NT2/D1 (cell line): ENCODE results near the gene SLC38A7.
"Not testable (repeated sequence)": the region's sequence is repeated elsewhere in the genome, so short reads cannot be mapped to it uniquely, and the experiment has no call there.

Experiments
- DNase-seq: peaks from one replicate; pipeline ENCODE4 v3.0.0-alpha.2; 2011; ENCODE audit warnings: low read depth, low spot score
- H3K27me3 ChIP-seq: 2 replicates; pipeline ENCODE4 v1.6.0; 2011; ENCODE audit warnings: mild to moderate bottlenecking; ENCODE audit not compliant: insufficient read length, insufficient read depth
- H3K36me3 ChIP-seq: 2 replicates; pipeline ENCODE4 v1.6.1; 2011; ENCODE audit warnings: mild to moderate bottlenecking, low read length, mixed read lengths; ENCODE audit not compliant: insufficient read depth, insufficient read length
- H3K4me1 ChIP-seq: 2 replicates; pipeline ENCODE4 v1.5.1; 2011; ENCODE audit not compliant: insufficient read depth, insufficient read length
- H3K4me3 ChIP-seq: 2 replicates; pipeline ENCODE4 v1.5.1; 2011; ENCODE audit warnings: low read depth; ENCODE audit not compliant: insufficient read length
- H3K9ac ChIP-seq: 2 replicates; pipeline ENCODE4 v1.6.0; 2011; ENCODE audit warnings: low read depth; ENCODE audit not compliant: insufficient read length
- H3K9me3 ChIP-seq: 2 replicates; pipeline ENCODE4 v1.5.1; 2011; ENCODE audit warnings: mild to moderate bottlenecking, low read length; ENCODE audit not compliant: insufficient read depth
- SUZ12 ChIP-seq: IDR thresholded peaks from 2 replicates; pipeline ENCODE4 v1.6.1; 2011; ENCODE audit not compliant: insufficient read length, insufficient read depth; ENCODE audit errors: extremely low read depth
- YY1 ChIP-seq: IDR thresholded peaks from 2 replicates; pipeline ENCODE4 v1.6.1; 2011; ENCODE audit not compliant: insufficient read length, insufficient read depth
- ZNF274 ChIP-seq: IDR thresholded peaks from 2 replicates; pipeline ENCODE4 v1.6.1; 2011; ENCODE audit warnings: mild to moderate bottlenecking, low read depth, low read length

Gene SLC38A7

GRCh38 chr16:58640949-58641348, 43.6 kb downstream of the SLC38A7 start:
- Histone ChIP-seq H3K4me1 (no peaks in the 10 kb centered on the region), H3K9me3 (no peaks in the 10 kb centered on the region), H3K4me3 (no peak overlapping the region), H3K27me3 (no peaks in the 10 kb centered on the region), H3K9ac (no peak overlapping the region), H3K36me3 (no peaks in the 10 kb centered on the region)
- no peak for TF ChIP-seq SUZ12
- no peak for TF ChIP-seq YY1
- no peak for TF ChIP-seq ZNF274
- DNase-seq = no peak

GRCh38 chr16:58639836-58640235, 44.7 kb downstream of the SLC38A7 start:
- no peaks in the 10 kb centered on the region for H3K27me3 ChIP-seq
- H3K9me3 ChIP-seq = no peaks in the 10 kb centered on the region
- H3K4me1 ChIP-seq = no peaks in the 10 kb centered on the region
- DNase-seq = no peak
- H3K36me3 ChIP-seq = no peaks in the 10 kb centered on the region
- no peak overlapping the region for H3K4me3 ChIP-seq
- H3K9ac ChIP-seq = no peak overlapping the region
- TF ChIP-seq YY1 (no peak), ZNF274 (no peak), SUZ12 (no peak)

- peaks cover 2% of the 10 kb centered on the region for H3K4me1 ChIP-seq
- no peaks in the 10 kb centered on the region for H3K36me3 ChIP-seq
- no peak overlapping the region for H3K9ac ChIP-seq
- no peak overlapping the region for H3K4me3 ChIP-seq
- no peaks in the 10 kb centered on the region for H3K9me3 ChIP-seq
- H3K27me3 ChIP-seq = no peaks in the 10 kb centered on the region
- TF ChIP-seq ZNF274 (no peak), SUZ12 (no peak), YY1 (no peak)
- DNase-seq = no peak
These were observed 45.3 kb downstream of the SLC38A7 start for GRCh38 chr16:58639230-58639629.

- no peaks in the 10 kb centered on the region for H3K9me3 ChIP-seq
- no peaks in the 10 kb centered on the region for H3K36me3 ChIP-seq
- peaks cover 2% of the 10 kb centered on the region for H3K4me1 ChIP-seq
- no peak overlapping the region for H3K4me3 ChIP-seq
- no peak overlapping the region for H3K9ac ChIP-seq
- H3K27me3 ChIP-seq = no peaks in the 10 kb centered on the region
- no peak for TF ChIP-seq ZNF274
- no peak for DNase-seq
These were observed 46.2 kb downstream of the SLC38A7 start for GRCh38 chr16:58638148-58639036.

GRCh38 chr16:58637021-58637420, 47.5 kb downstream of the SLC38A7 start:
- not testable (repeated sequence) for H3K27me3 ChIP-seq, H3K4me3 ChIP-seq, H3K4me1 ChIP-seq, H3K36me3 ChIP-seq, H3K9me3 ChIP-seq, H3K9ac ChIP-seq, DNase-seq

- Histone ChIP-seq H3K36me3 (no peaks in the 10 kb centered on the region), H3K4me3 (no peak overlapping the region), H3K9ac (no peak overlapping the region), H3K4me1 (peaks cover 2% of the 10 kb centered on the region), H3K9me3 (no peaks in the 10 kb centered on the region), H3K27me3 (no peaks in the 10 kb centered on the region)
- TF ChIP-seq SUZ12 = no peak
- TF ChIP-seq YY1 = no peak
- TF ChIP-seq ZNF274 = no peak
- DNase-seq = no peak
These were observed 48.1 kb downstream of the SLC38A7 start for GRCh38 chr16:58636466-58636865.

DNA sequence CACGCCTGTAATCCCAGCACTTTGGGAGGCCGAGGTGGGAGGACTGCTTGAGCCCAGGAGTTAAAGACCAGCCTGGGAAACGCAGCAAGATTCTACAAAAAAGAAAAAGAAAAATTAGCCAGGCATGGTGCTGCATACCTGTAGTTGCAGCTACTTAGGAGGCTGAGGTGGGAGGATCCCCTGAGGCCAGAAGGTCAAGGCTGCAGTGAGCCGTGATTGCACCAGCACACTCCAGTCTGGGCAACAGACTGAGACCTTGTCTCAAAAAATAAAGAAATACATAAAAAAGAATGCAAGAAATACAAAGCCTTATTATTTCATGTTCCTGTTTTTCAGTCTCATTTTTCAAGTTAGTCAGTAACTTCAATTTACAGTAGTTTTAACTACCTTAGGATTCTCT, 49.1 kb downstream of the SLC38A7 start:
- Histone ChIP-seq H3K9me3 (no peaks in the 10 kb centered on the region), H3K4me3 (no peak overlapping the region), H3K9ac (no peak overlapping the region), H3K27me3 (no peaks in the 10 kb centered on the region), H3K4me1 (peaks cover 2% of the 10 kb centered on the region), H3K36me3 (no peaks in the 10 kb centered on the region)
- no peak for DNase-seq
- TF ChIP-seq YY1 (no peak), ZNF274 (no peak), SUZ12 (no peak)
